Measurements from ENCODE around the gene HSPA1A.
"Not testable (repeated sequence)": the region's sequence is repeated elsewhere in the genome, so short reads cannot be mapped to it uniquely, and the experiment has no call there.

The HSPA1A gene

GRCh38 chr6:31836047-31836473, 20.7 kb downstream of the HSPA1A start:
- H3K4me3 ChIP-seq (ENCODE audit: insufficient read depth, low read depth, low read length, poor library complexity, severe bottlenecking): peak overlapping the region; percentile 89
- no peaks in the 10 kb centered on the region for H3K9me3 ChIP-seq (ENCODE audit: control insufficient read depth, low read length)

GRCh38 chr6:31836474-31837368, 21.4 kb downstream of the HSPA1A start:
- Histone ChIP-seq H3K36me3 (ENCODE audit: control insufficient read depth, insufficient read depth, low read length) (peaks cover 30% of the 10 kb centered on the region), H3K27ac (ENCODE audit: insufficient read depth, low read length, poor library complexity, severe bottlenecking) (peak overlapping the region; percentile 99), H3K4me1 (ENCODE audit: control insufficient read depth, insufficient read depth, low read length, poor library complexity, severe bottlenecking) (peaks cover 25% of the 10 kb centered on the region), H3K9me3 (ENCODE audit: control insufficient read depth, low read length) (no peaks in the 10 kb centered on the region), H3K27me3 (replicated peaks; ENCODE audit: control insufficient read depth, insufficient read depth, low read length, poor library complexity, severe bottlenecking) (no peaks in the 10 kb centered on the region), H3K4me3 (ENCODE audit: insufficient read depth, low read depth, low read length, poor library complexity, severe bottlenecking) (peak overlapping the region; percentile 89)
- DNase-seq: no peak

More at GRCh38 chr6:31836047-31836473, 20.7 kb downstream of the HSPA1A start:
- Histone ChIP-seq H3K36me3 (ENCODE audit: control insufficient read depth, insufficient read depth, low read length) (peaks cover 28% of the 10 kb centered on the region), H3K27me3 (replicated peaks; ENCODE audit: control insufficient read depth, insufficient read depth, low read length, poor library complexity, severe bottlenecking) (no peaks in the 10 kb centered on the region), H3K4me1 (ENCODE audit: control insufficient read depth, insufficient read depth, low read length, poor library complexity, severe bottlenecking) (peaks cover 26% of the 10 kb centered on the region), H3K27ac (ENCODE audit: insufficient read depth, low read length, poor library complexity, severe bottlenecking) (peak overlapping the region; percentile 99)
- no peak for DNase-seq

GRCh38 chr6:31837369-31838113, 22.2 kb downstream of the HSPA1A start:
- Histone ChIP-seq H3K4me3 (ENCODE audit: insufficient read depth, low read depth, low read length, poor library complexity, severe bottlenecking) (peak overlapping the region; percentile 4), H3K27ac (ENCODE audit: insufficient read depth, low read length, poor library complexity, severe bottlenecking) (peak overlapping the region; percentile 99), H3K9me3 (ENCODE audit: control insufficient read depth, low read length) (no peaks in the 10 kb centered on the region), H3K36me3 (ENCODE audit: control insufficient read depth, insufficient read depth, low read length) (peaks cover 30% of the 10 kb centered on the region), H3K27me3 (replicated peaks; ENCODE audit: control insufficient read depth, insufficient read depth, low read length, poor library complexity, severe bottlenecking) (no peaks in the 10 kb centered on the region), H3K4me1 (ENCODE audit: control insufficient read depth, insufficient read depth, low read length, poor library complexity, severe bottlenecking) (peaks cover 25% of the 10 kb centered on the region)
- no peak for DNase-seq

GRCh38 chr6:31838114-31838553, 22.8 kb downstream of the HSPA1A start:
- H3K4me3 ChIP-seq (ENCODE audit: insufficient read depth, low read depth, low read length, poor library complexity, severe bottlenecking); H3K9me3 ChIP-seq (ENCODE audit: control insufficient read depth, low read length); DNase-seq; H3K27me3 ChIP-seq (replicated peaks; ENCODE audit: control insufficient read depth, insufficient read depth, low read length, poor library complexity, severe bottlenecking): not testable (repeated sequence)
- peaks cover 30% of the 10 kb centered on the region for H3K36me3 ChIP-seq (ENCODE audit: control insufficient read depth, insufficient read depth, low read length)
- peaks cover 25% of the 10 kb centered on the region for H3K4me1 ChIP-seq (ENCODE audit: control insufficient read depth, insufficient read depth, low read length, poor library complexity, severe bottlenecking)
- peak overlapping the region; percentile 99 for H3K27ac ChIP-seq (ENCODE audit: insufficient read depth, low read length, poor library complexity, severe bottlenecking)

GRCh38 chr6:31838968-31839367, 23.6 kb downstream of the HSPA1A start:
- DNase-seq: no peak
- H3K36me3 ChIP-seq (ENCODE audit: control insufficient read depth, insufficient read depth, low read length): peaks cover 30% of the 10 kb centered on the region
- peaks cover 25% of the 10 kb centered on the region for H3K4me1 ChIP-seq (ENCODE audit: control insufficient read depth, insufficient read depth, low read length, poor library complexity, severe bottlenecking)
- H3K27me3 ChIP-seq (replicated peaks; ENCODE audit: control insufficient read depth, insufficient read depth, low read length, poor library complexity, severe bottlenecking): no peaks in the 10 kb centered on the region
- H3K9me3 ChIP-seq (ENCODE audit: control insufficient read depth, low read length): no peaks in the 10 kb centered on the region
- no peak overlapping the region for H3K27ac ChIP-seq (ENCODE audit: insufficient read depth, low read length, poor library complexity, severe bottlenecking)
- no peak overlapping the region for H3K4me3 ChIP-seq (ENCODE audit: insufficient read depth, low read depth, low read length, poor library complexity, severe bottlenecking)

GRCh38 chr6:31839779-31840126, 24.4 kb downstream of the HSPA1A start:
- H3K4me3 ChIP-seq (ENCODE audit: insufficient read depth, low read depth, low read length, poor library complexity, severe bottlenecking); H3K9me3 ChIP-seq (ENCODE audit: control insufficient read depth, low read length): not testable (repeated sequence)
- peaks cover 30% of the 10 kb centered on the region for H3K36me3 ChIP-seq (ENCODE audit: control insufficient read depth, insufficient read depth, low read length)

GRCh38 chr6:31842053-31842452, 26.7 kb downstream of the HSPA1A start:
- H3K9me3 ChIP-seq (ENCODE audit: control insufficient read depth, low read length): no peaks in the 10 kb centered on the region
- peaks cover 30% of the 10 kb centered on the region for H3K36me3 ChIP-seq (ENCODE audit: control insufficient read depth, insufficient read depth, low read length)
- peaks cover 18% of the 10 kb centered on the region for H3K4me1 ChIP-seq (ENCODE audit: control insufficient read depth, insufficient read depth, low read length, poor library complexity, severe bottlenecking)
- H3K27me3 ChIP-seq (replicated peaks; ENCODE audit: control insufficient read depth, insufficient read depth, low read length, poor library complexity, severe bottlenecking): no peaks in the 10 kb centered on the region
- DNase-seq: no peak
- H3K27ac ChIP-seq (ENCODE audit: insufficient read depth, low read length, poor library complexity, severe bottlenecking): no peak overlapping the region
- H3K4me3 ChIP-seq (ENCODE audit: insufficient read depth, low read depth, low read length, poor library complexity, severe bottlenecking): no peak overlapping the region

More at GRCh38 chr6:31839779-31840126, 24.4 kb downstream of the HSPA1A start:
- peaks cover 25% of the 10 kb centered on the region for H3K4me1 ChIP-seq (ENCODE audit: control insufficient read depth, insufficient read depth, low read length, poor library complexity, severe bottlenecking)
- H3K27ac ChIP-seq (ENCODE audit: insufficient read depth, low read length, poor library complexity, severe bottlenecking); DNase-seq; H3K27me3 ChIP-seq (replicated peaks; ENCODE audit: control insufficient read depth, insufficient read depth, low read length, poor library complexity, severe bottlenecking): not testable (repeated sequence)

GRCh38 chr6:31844507-31844906, 29.2 kb downstream of the HSPA1A start:
- no peaks in the 10 kb centered on the region for H3K27me3 ChIP-seq (replicated peaks; ENCODE audit: control insufficient read depth, insufficient read depth, low read length, poor library complexity, severe bottlenecking)
- H3K9me3 ChIP-seq (ENCODE audit: control insufficient read depth, low read length): no peaks in the 10 kb centered on the region
- H3K36me3 ChIP-seq (ENCODE audit: control insufficient read depth, insufficient read depth, low read length): peaks cover 18% of the 10 kb centered on the region
- no peak for DNase-seq
- H3K4me3 ChIP-seq (ENCODE audit: insufficient read depth, low read depth, low read length, poor library complexity, severe bottlenecking): no peak overlapping the region
- no peaks in the 10 kb centered on the region for H3K4me1 ChIP-seq (ENCODE audit: control insufficient read depth, insufficient read depth, low read length, poor library complexity, severe bottlenecking)
- no peak overlapping the region for H3K27ac ChIP-seq (ENCODE audit: insufficient read depth, low read length, poor library complexity, severe bottlenecking)

- no peak overlapping the region for H3K27ac ChIP-seq (ENCODE audit: insufficient read depth, low read length, poor library complexity, severe bottlenecking)
- H3K4me1 ChIP-seq (ENCODE audit: control insufficient read depth, insufficient read depth, low read length, poor library complexity, severe bottlenecking): no peaks in the 10 kb centered on the region
- no peaks in the 10 kb centered on the region for H3K9me3 ChIP-seq (ENCODE audit: control insufficient read depth, low read length)
- H3K36me3 ChIP-seq (ENCODE audit: control insufficient read depth, insufficient read depth, low read length): no peaks in the 10 kb centered on the region
- DNase-seq: no peak
- no peak overlapping the region for H3K4me3 ChIP-seq (ENCODE audit: insufficient read depth, low read depth, low read length, poor library complexity, severe bottlenecking)
- H3K27me3 ChIP-seq (replicated peaks; ENCODE audit: control insufficient read depth, insufficient read depth, low read length, poor library complexity, severe bottlenecking): no peaks in the 10 kb centered on the region
Observed at GRCh38 chr6:31847276-31847978, 32.1 kb downstream of the HSPA1A start.

All from effector memory CD4-positive, alpha-beta T cell (primary cell).